GM20431 (cell line): ENCODE data around the gene NDUFAF4.

Source experiments
- in situ Hi-C: fragments of 300-500 bp; cut with MseI, MboI; formaldehyde crosslinking; loops from one replicate; pipeline ENCODE4 v1.15.0; 2020; ENCODE audit warnings: low sequenced_read_pairs; ENCODE audit not compliant: unreplicated experiment

Gene NDUFAF4

GRCh38 chr6:96841345-96841744 is 56.3 kb downstream of the NDUFAF4 start:
- in situ Hi-C loops, result no loop called here
